HG02759 (cell line): Measurements from ENCODE around the gene PPP1R12C.
"Not testable (repeated sequence)": the region's sequence is repeated elsewhere in the genome, so short reads cannot be mapped to it uniquely, and the experiment has no call there.

Source experiments
- ATAC-seq: cut with Tn5 transposase; IDR thresholded peaks from one replicate; pipeline ENCODE4 v1.9.1; 2021; ENCODE audit warnings: mild to moderate bottlenecking, moderate library complexity; ENCODE audit not compliant: unreplicated experiment

The PPP1R12C gene

GRCh38 chr19:55112246-55112776, 5.1 kb downstream of the PPP1R12C start:
- no peak for ATAC-seq

- ATAC-seq, result no peak
These were observed 6.1 kb downstream of the PPP1R12C start for GRCh38 chr19:55111238-55111831.

- ATAC-seq, result no peak
These were observed 7.7 kb downstream of the PPP1R12C start for GRCh38 chr19:55109527-55110291.

- ATAC-seq, result not testable (repeated sequence)
These were observed 10.2 kb downstream of the PPP1R12C start for GRCh38 chr19:55107252-55107651.

- ATAC-seq, result no peak
These were observed 10.8 kb downstream of the PPP1R12C start for GRCh38 chr19:55106591-55106990.

GRCh38 chr19:55105237-55105636, 12.2 kb downstream of the PPP1R12C start:
- ATAC-seq, result no peak

- no peak for ATAC-seq
These were observed 14.2 kb downstream of the PPP1R12C start for GRCh38 chr19:55103190-55103589.

- ATAC-seq, result no peak
These were observed 16.2 kb downstream of the PPP1R12C start for GRCh38 chr19:55101261-55101660.

- no peak for ATAC-seq
These were observed 17.6 kb downstream of the PPP1R12C start for GRCh38 chr19:55099557-55100506.

GRCh38 chr19:55098716-55099556, 18.5 kb downstream of the PPP1R12C start:
- ATAC-seq, result no peak

- ATAC-seq, result no peak
These were observed 19.3 kb downstream of the PPP1R12C start for GRCh38 chr19:55097864-55098715.

- no peak for ATAC-seq
These were observed 21.3 kb downstream of the PPP1R12C start for GRCh38 chr19:55096061-55096701.

- no peak for ATAC-seq
These were observed 22.0 kb downstream of the PPP1R12C start for GRCh38 chr19:55095260-55096060.

- ATAC-seq, result no peak
These were observed 22.8 kb downstream of the PPP1R12C start for GRCh38 chr19:55094456-55095259.

- ATAC-seq, result no peak
These were observed 24.8 kb downstream of the PPP1R12C start for GRCh38 chr19:55092423-55093318.

- ATAC-seq, result no peak
These were observed 25.5 kb downstream of the PPP1R12C start for GRCh38 chr19:55091955-55092354.
